B cell (primary cell): ENCODE results near the gene GDF9. TPM values are rescaled to one million over a fixed set of nuclear protein-coding genes. Genes with fewer than 3 reads are reported as not detected.

Experiments
- ATAC-seq: fragments of 200-7000 bp; cut with Tn5 transposase; one replicate; pipeline ENCODE4 v1.10.0; 2021; ENCODE audit warnings: low read depth, mild to moderate bottlenecking, moderate number of reproducible peaks, moderate library complexity
- CTCF ChIA-PET: fragments of 350-600 bp; sonication (Branson Sonifier 250); formaldehyde crosslinking; loops from one replicate; lab custom pipeline; 2021; ENCODE audit warnings: antibody characterized with exemption, inconsistent platforms; lab: Charles Lee
- POLR2A ChIA-PET: fragments of 350-600 bp; sonication (Branson Sonifier 250); formaldehyde crosslinking; loops from one replicate; lab custom pipeline; 2021; ENCODE audit warnings: antibody characterized with exemption; lab: Charles Lee
- DNase-seq: peaks from one replicate; pipeline ENCODE4 v3.0.0; 2013
- H2AFZ ChIP-seq: 2 replicates; pipeline ENCODE4 v1.6.1; 2012; ENCODE audit warnings: mild to moderate bottlenecking, low read depth, low read length; ENCODE audit not compliant: insufficient read depth, poor library complexity, severe bottlenecking
- H3K27ac ChIP-seq, 2 donors: 1 replicate in 1 of 2; 2 replicates in 1 of 2; pipeline ENCODE4 v1.5.1; 2012 to 2013; ENCODE audit warnings: low read length in 2 of 2, mild to moderate bottlenecking in 2 of 2, moderate library complexity in 1 of 2
- H3K27me3 ChIP-seq, 4 experiments: fragments of 200-600 bp in 1 of 4; sonication (generic) in 1 of 4; replicated peaks in 1 of 4; 1 replicate in 2 of 4; 2 replicates in 2 of 4; pipeline versions ENCODE4 v1.6.1 to v1.7.0; 2013 to 2016; ENCODE audit warnings: low read length in 3 of 4, mild to moderate bottlenecking in 2 of 4, mixed read lengths in 1 of 4, moderate library complexity in 1 of 4; ENCODE audit not compliant: insufficient read depth in 4 of 4, control insufficient read depth in 3 of 4; ENCODE audit errors: control extremely low read depth in 1 of 4
- H3K36me3 ChIP-seq, 2 experiments: replicated peaks in 1 of 2; 1 replicate in 1 of 2; 2 replicates in 1 of 2; pipeline versions ENCODE4 v1.6.1 to v1.7.1; 2013; ENCODE audit warnings: low read length in 1 of 2; ENCODE audit not compliant: insufficient read depth in 2 of 2, control insufficient read depth in 1 of 2; ENCODE audit errors: control extremely low read depth in 1 of 2, extremely low read depth in 1 of 2
- H3K4me1 ChIP-seq, 2 donors: fragments of 200-600 bp in 1 of 2; sonication (generic) in 1 of 2; 1 replicate in 1 of 2; 2 replicates in 1 of 2; pipeline versions ENCODE4 v1.5.1 to v1.6.1; 2013 to 2017; ENCODE audit warnings: low read length in 2 of 2; ENCODE audit not compliant: control insufficient read depth in 2 of 2, insufficient read depth in 2 of 2
- H3K4me2 ChIP-seq: replicated peaks from 2 replicates; pipeline ENCODE3; 2012; ENCODE audit warnings: mild to moderate bottlenecking, low read depth, low read length; ENCODE audit not compliant: poor library complexity, severe bottlenecking
- H3K4me3 ChIP-seq, 5 experiments: fragments of 200-600 bp in 1 of 5; sonication (generic) in 1 of 5; 1 replicate in 3 of 5; 2 replicates in 2 of 5; pipeline versions ENCODE4 v1.5.1 to v1.7.0; 2011 to 2016; ENCODE audit warnings: low read length in 4 of 5, mild to moderate bottlenecking in 4 of 5, low read depth in 2 of 5, control low read depth in 1 of 5, moderate library complexity in 1 of 5; ENCODE audit not compliant: insufficient read depth in 1 of 5; ENCODE audit errors: control extremely low read depth in 1 of 5, extremely low read depth in 1 of 5
- H3K79me2 ChIP-seq: fragments of 200-600 bp; sonication (generic); one replicate; pipeline ENCODE4 v1.6.0; 2016; ENCODE audit warnings: low read length; ENCODE audit not compliant: control insufficient read depth, insufficient read depth
- H3K9ac ChIP-seq: fragments of 200-600 bp; sonication (generic); 2 replicates; pipeline ENCODE4 v1.6.1; 2017; ENCODE audit warnings: mild to moderate bottlenecking, low read length, moderate library complexity
- H3K9me3 ChIP-seq, 3 donors: one replicate each; pipeline versions ENCODE4 v1.6.1 to v1.7.1; 2013; ENCODE audit warnings: low read length in 2 of 3; ENCODE audit not compliant: control insufficient read depth in 2 of 3, insufficient read depth in 1 of 3; ENCODE audit errors: control extremely low read depth in 1 of 3
- H4K20me1 ChIP-seq: 2 replicates; pipeline ENCODE4 v1.6.0; 2012; ENCODE audit warnings: mild to moderate bottlenecking, low read length; ENCODE audit not compliant: insufficient read depth, control insufficient read depth, poor library complexity, severe bottlenecking
- H3K27ac Mint-ChIP-seq: one replicate; pipeline ENCODE4 v1.8.0; 2021; ENCODE audit warnings: mixed read lengths
- H3K27me3 Mint-ChIP-seq: one replicate; pipeline ENCODE4 v1.8.0; 2021; ENCODE audit warnings: mixed read lengths
- H3K4me1 Mint-ChIP-seq: one replicate; pipeline ENCODE4 v1.8.0; 2021; ENCODE audit warnings: mixed read lengths
- H3K4me3 Mint-ChIP-seq: one replicate; pipeline ENCODE4 v1.8.0; 2021; ENCODE audit warnings: mixed read lengths
- H3K9me3 Mint-ChIP-seq: one replicate; pipeline ENCODE4 v1.8.0; 2022; ENCODE audit warnings: mixed read lengths; ENCODE audit not compliant: insufficient read depth
- CTCF ChIP-seq: fragments of 200-600 bp; IDR thresholded peaks from one replicate; pipeline ENCODE4 v1.8.0; 2022; ENCODE audit warnings: antibody characterized with exemption, mild to moderate bottlenecking
- EZH2 ChIP-seq: IDR thresholded peaks from 2 replicates; pipeline ENCODE4 v1.6.1; 2012; ENCODE audit warnings: borderline replicate concordance, low read depth, mild to moderate bottlenecking, moderate library complexity, low read length; ENCODE audit not compliant: insufficient read depth, poor library complexity, severe bottlenecking
- WGBS: methylation state at CpG from one replicate; pipeline ENCODE4 v1.1.5; 2013; ENCODE audit warnings: missing lambda C conversion rate; ENCODE audit not compliant: insufficient coverage; 5-methylcytosine and 5-hydroxymethylcytosine counted together
- intact Hi-C: fragments of 100-400 bp; cut with micrococcal nuclease; formaldehyde crosslinking; loops from one replicate; pipeline ENCODE4 v1.10.0; 2022
- polyA plus RNA-seq: library from polyadenylated mRNA; depleted of rRNA; stranded (reverse); fragments of >200 nt; gene quantifications from 2 replicates; pipeline ENCODE4 v1.2.3, GENCODE V29; 2012
- total RNA-seq, 2 donors: library from RNA; stranded (reverse); fragments of 120-200 nt in 1 of 2; gene quantifications; 1 replicate in 1 of 2; 2 replicates in 1 of 2; pipeline versions ENCODE4 v1.2.3 to v1.2.4, GENCODE V29; 2013 to 2022

GDF9 gene
- total and polyA plus RNA-seq, 2 donors (not counting 1 experiment from before 2014, with no cell fraction given) = 0.67 to 0.88 TPM

- intact Hi-C loops = no loop called here
- no peak overlapping the region for H3K27ac Mint-ChIP-seq
- POLR2A ChIA-PET = no interaction called here
- CTCF ChIA-PET = interaction anchor here (1.5 kb wide), 1 partner anchor 11 kb away, joined by 9 read pairs; no protein-coding TSS in a partner anchor
- no peak for DNase-seq
- H3K4me1 Mint-ChIP-seq = peaks cover 3% of the 10 kb centered on the region
- Histone ChIP-seq H3K27me3 (no peaks in the 10 kb centered on the region), H3K4me3 (no peak overlapping the region), H3K9ac (no peak overlapping the region), H3K36me3 (peaks cover 0 to 22% of the 10 kb centered on the region in 2 experiments), H3K79me2 (no peaks in the 10 kb centered on the region), H3K27ac (no peak overlapping the region), H2AFZ (no peak overlapping the region), H3K4me1 (no peaks in the 10 kb centered on the region), H4K20me1 (no peaks in the 10 kb centered on the region), H3K4me2 (no peak overlapping the region), H3K9me3 (no peaks in the 10 kb centered on the region)
- no peak for ATAC-seq
- no CpG with 5 or more reads among the region's 1 CpG for WGBS
- no peak for TF ChIP-seq CTCF
- no peak for TF ChIP-seq EZH2
- no peaks in the 10 kb centered on the region for H3K9me3 Mint-ChIP-seq
- no peak overlapping the region for H3K4me3 Mint-ChIP-seq
- no peaks in the 10 kb centered on the region for H3K27me3 Mint-ChIP-seq
Measured at GRCh38 chr5:132872788-132873118, 6.5 kb upstream of the GDF9 start.

GRCh38 chr5:132871459-132872284, 5.4 kb upstream of the GDF9 start:
- intact Hi-C loops = no loop called here
- no peaks in the 10 kb centered on the region for H3K9me3 Mint-ChIP-seq
- no peak overlapping the region for H3K27ac Mint-ChIP-seq
- peaks cover 12% of the 10 kb centered on the region for H3K4me1 Mint-ChIP-seq
- DNase-seq (no peak), ATAC-seq (no peak)
- no peak overlapping the region for H3K4me2 ChIP-seq
- H3K4me3 ChIP-seq = no peak overlapping the region
- peaks cover 0 to 21% of the 10 kb centered on the region in 2 experiments for H3K36me3 ChIP-seq
- H2AFZ ChIP-seq = no peak overlapping the region
- CTCF ChIA-PET = interaction anchor here (1.5 kb wide), 3 partner anchors 12 to 51 kb away, joined by 4 to 9 read pairs (median 6); no protein-coding TSS in a partner anchor
- no peaks in the 10 kb centered on the region for H3K27me3 ChIP-seq
- peaks cover 6 to 9% of the 10 kb centered on the region in 2 donors for H3K4me1 ChIP-seq
- 100% methylated on average over 1 of the region's 5 CpGs for WGBS
- no peak overlapping the region for H3K9ac ChIP-seq
- no peaks in the 10 kb centered on the region for H4K20me1 ChIP-seq
- POLR2A ChIA-PET = no interaction called here
- H3K27ac ChIP-seq = no peak overlapping the region
- TF ChIP-seq EZH2 (no peak), CTCF (no peak)
- H3K27me3 Mint-ChIP-seq = no peaks in the 10 kb centered on the region
- H3K9me3 ChIP-seq = no peaks in the 10 kb centered on the region
- H3K4me3 Mint-ChIP-seq = no peak overlapping the region
- H3K79me2 ChIP-seq = no peaks in the 10 kb centered on the region
